Pancreas (tissue), 10 donors: Measurements from ENCODE around the gene HIVEP3. TPM values are rescaled to one million over a fixed set of nuclear protein-coding genes. Genes with fewer than 3 reads are reported as not detected.

ENCODE experiments used
- ATAC-seq, 4 donors: fragments of 200-7000 bp; cut with Tn5 transposase; one replicate each; pipeline versions ENCODE4 v1.8.0 to v1.9.1; 2020; ENCODE audit warnings: mild to moderate bottlenecking in 4 of 4, moderate library complexity in 4 of 4
- DNase-seq, 6 donors: peaks; one replicate each; pipeline ENCODE4 v3.0.0-alpha.2; 2020
- FAIRE-seq: peaks from 2 replicates; lab custom pipeline; 2012; peaks lifted over from hg19 to GRCh38; lab: Jason Lieb, UNC
- H3K27ac ChIP-seq, 4 donors: fragments of 200-600 bp; sonication (generic); 1 replicate in 3 of 4; 2 replicates in 1 of 4; pipeline versions ENCODE4 v1.5.0 to v1.8.0; 2020
- H3K27me3 ChIP-seq, 4 donors: fragments of 200-600 bp; one replicate each; pipeline ENCODE4 v1.8.0; 2021
- H3K36me3 ChIP-seq, 3 donors: fragments of 200-600 bp; sonication (generic) in 1 of 3; one replicate each; pipeline versions ENCODE4 v1.5.0 to v1.8.0; 2020 to 2021
- H3K4me1 ChIP-seq, 3 donors: fragments of 200-600 bp; one replicate each; pipeline ENCODE4 v1.8.0; 2021
- H3K4me3 ChIP-seq, 4 donors: fragments of 200-600 bp; sonication (generic) in 2 of 4; one replicate each; pipeline versions ENCODE4 v1.5.0 to v1.8.0; 2020 to 2021
- H3K9me3 ChIP-seq, 4 donors: fragments of 200-600 bp; one replicate each; pipeline ENCODE4 v1.8.0; 2021
- WGBS, 2 donors: extraction: QIAGEN DNeasy Blood & Tissue Kit; methylation state at CpG; one replicate each; pipeline ENCODE4 v1.1.7; 2013; 5-methylcytosine and 5-hydroxymethylcytosine counted together
- intact Hi-C, 3 donors: fragments of 100-400 bp; cut with DNase I; formaldehyde crosslinking; loops; one replicate each; pipeline versions ENCODE4 v1.11.1 to v1.14.2; 2022
- polyA plus RNA-seq, 2 donors: library from polyadenylated mRNA; stranded (reverse); fragments of 200-250 nt; gene quantifications; one replicate each; pipeline ENCODE4 v1.2.3, GENCODE V29; 2013
- total RNA-seq, 6 donors: library from RNA; stranded (reverse); fragmentation: NEBNext Ultra II Directional in 4 of 6; extraction: Animal tissue kit (Norgen Biotek cat#: 25700) in 4 of 6; gene quantifications; one replicate each; pipeline versions ENCODE4 v1.2.1 to v1.2.4, GENCODE V29; 2021 to 2023
- TF ChIP-seq, protein P1 (sequence below), 4 donors: fragments of 200-600 bp; sonication (generic) in 3 of 4; IDR thresholded peaks; one replicate each; pipeline versions ENCODE4 v1.5.0 to v1.8.0; 2021; ENCODE audit warnings: antibody characterized with exemption in 4 of 4
- donor health status: healthy with polysubstance abuse.
- donor health status: DM: no; HTN: no; CAD: no; lungs with moderate emphysema.
- donor health status: DM: no; HTN: no; CAD: no.
- donor health status: control.
- donor health status: control.
- donor health status: Bipolar disorder and iron deficiency.
- donor health status: DM: yes; HTN: yes; CAD: no.
- donor health status: DM: no; HTN: no; CAD: no.
- donor health status: DM: no; HTN: no; CAD: no.
- donor health status: DM: yes; HTN: yes; CAD: no.

The HIVEP3 gene
- total and polyA plus RNA-seq, 8 donors = 2.7 to 5.0 (median 3.1) TPM

DNA sequence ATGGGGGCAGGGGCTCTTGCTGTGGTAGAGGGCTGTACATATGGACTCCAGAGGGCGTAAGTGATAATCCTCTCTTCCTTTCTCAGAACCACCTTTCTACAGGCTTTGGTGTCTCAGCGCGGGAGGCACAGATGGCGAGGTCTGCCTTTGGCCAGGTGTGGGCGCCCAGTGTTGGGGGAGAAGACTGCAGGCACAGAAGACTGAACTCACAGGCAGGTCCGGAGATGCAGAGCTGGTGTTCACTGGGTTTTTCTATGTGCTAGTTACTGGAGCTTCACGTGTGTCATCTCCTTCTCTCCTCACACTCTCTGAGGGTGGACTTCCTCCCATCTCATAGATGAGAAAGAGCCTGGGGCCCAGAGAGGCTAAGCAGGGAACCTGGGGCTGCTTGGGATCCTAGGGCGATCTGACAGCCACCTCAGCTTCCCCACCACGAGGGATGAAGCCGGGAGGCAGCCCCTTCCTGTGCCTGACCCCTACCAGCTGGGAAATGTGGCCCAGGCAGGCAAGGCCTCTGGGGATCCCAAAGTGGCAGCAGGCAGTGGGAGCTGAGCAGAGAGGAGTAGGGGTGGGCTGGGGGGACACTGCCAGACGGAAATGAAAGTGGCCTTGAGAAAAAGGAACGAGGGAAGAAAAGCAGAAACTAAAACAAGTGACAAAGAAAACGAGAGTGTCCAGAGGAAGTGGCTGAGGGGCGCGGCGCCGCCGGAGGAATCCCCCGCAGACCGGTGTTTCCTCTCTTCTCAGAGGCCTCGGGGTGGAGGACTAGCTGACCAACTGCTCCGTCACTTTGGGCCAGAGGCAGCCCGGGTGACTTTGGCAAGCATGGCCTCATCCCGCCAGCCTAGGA, 191.6 kb downstream of the HIVEP3 start:
- Histone ChIP-seq H3K36me3 (no peaks in the 10 kb centered on the region), H3K9me3 (no peaks in the 10 kb centered on the region), H3K27ac (no peak overlapping the region), H3K4me1 (no peaks in the 10 kb centered on the region), H3K27me3 (no peaks in the 10 kb centered on the region), H3K4me3 (no peak overlapping the region)
- DNase-seq = peak in 2 of 6 donors; percentile 44 to 66
- WGBS, 2 donors = 80 to 83% methylated on average over 24 of the region's 24 CpGs
- ATAC-seq = peak in 3 of 4 donors; percentile 39 to 75 (median 68)
- FAIRE-seq = no peak
- TF ChIP-seq, protein P1, sequence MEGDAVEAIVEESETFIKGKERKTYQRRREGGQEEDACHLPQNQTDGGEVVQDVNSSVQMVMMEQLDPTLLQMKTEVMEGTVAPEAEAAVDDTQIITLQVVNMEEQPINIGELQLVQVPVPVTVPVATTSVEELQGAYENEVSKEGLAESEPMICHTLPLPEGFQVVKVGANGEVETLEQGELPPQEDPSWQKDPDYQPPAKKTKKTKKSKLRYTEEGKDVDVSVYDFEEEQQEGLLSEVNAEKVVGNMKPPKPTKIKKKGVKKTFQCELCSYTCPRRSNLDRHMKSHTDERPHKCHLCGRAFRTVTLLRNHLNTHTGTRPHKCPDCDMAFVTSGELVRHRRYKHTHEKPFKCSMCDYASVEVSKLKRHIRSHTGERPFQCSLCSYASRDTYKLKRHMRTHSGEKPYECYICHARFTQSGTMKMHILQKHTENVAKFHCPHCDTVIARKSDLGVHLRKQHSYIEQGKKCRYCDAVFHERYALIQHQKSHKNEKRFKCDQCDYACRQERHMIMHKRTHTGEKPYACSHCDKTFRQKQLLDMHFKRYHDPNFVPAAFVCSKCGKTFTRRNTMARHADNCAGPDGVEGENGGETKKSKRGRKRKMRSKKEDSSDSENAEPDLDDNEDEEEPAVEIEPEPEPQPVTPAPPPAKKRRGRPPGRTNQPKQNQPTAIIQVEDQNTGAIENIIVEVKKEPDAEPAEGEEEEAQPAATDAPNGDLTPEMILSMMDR (IDR thresholded peaks at IDR 0.05) = no peak
- intact Hi-C loops = no loop called here

DNA sequence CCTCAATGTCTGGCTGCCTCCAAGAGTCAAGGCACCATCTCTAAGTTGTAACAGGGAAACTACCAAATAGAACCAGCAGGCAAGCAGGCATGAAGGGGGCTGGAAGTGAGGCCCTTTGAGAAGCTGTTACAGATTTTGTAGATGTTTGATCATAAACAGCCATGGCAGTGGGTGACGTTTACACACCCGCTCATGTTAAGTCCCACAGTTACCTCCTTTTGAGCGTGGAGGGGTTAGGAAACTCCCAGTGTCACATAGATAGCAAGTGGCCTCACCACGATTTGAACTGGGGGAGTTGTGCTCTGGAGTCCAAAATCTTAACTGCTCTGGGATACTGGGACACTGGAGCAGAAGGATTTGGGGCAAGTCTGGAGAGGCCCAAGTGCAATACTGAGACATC, 192.4 kb downstream of the HIVEP3 start:
- H3K27me3 ChIP-seq = no peaks in the 10 kb centered on the region
- H3K4me1 ChIP-seq = no peaks in the 10 kb centered on the region
- no peak overlapping the region for H3K4me3 ChIP-seq
- H3K27ac ChIP-seq = no peak overlapping the region
- no peak for DNase-seq
- no peaks in the 10 kb centered on the region for H3K9me3 ChIP-seq
- TF ChIP-seq, protein P1 (IDR thresholded peaks at IDR 0.05) = no peak
- no peak for ATAC-seq
- 85% methylated on average over 4 of the region's 4 CpGs for WGBS, 2 donors
- no peaks in the 10 kb centered on the region for H3K36me3 ChIP-seq
- intact Hi-C loops = no loop called here
- FAIRE-seq = no peak

DNA sequence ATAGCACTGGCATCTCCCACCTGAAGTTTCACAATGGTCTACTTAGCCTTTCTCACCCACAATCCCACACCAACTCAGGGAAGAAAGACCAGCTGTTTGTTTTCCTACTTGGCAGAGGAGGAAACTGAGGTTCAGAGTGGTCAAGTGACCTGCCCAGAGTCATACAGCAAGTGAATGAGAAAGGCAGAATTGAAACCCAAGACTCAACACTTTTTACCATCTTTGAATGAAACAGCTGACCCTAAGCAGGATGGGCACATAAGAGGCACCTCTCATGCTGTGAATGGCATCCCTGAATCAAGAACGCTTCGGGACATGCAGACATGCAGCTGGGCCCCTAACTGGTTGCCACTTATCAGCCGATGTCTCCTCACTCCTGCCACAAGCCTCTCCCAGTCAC, 193.8 kb downstream of the HIVEP3 start:
- Histone ChIP-seq H3K4me3 (no peak overlapping the region), H3K27ac (no peak overlapping the region), H3K36me3 (no peaks in the 10 kb centered on the region), H3K4me1 (no peaks in the 10 kb centered on the region), H3K27me3 (no peaks in the 10 kb centered on the region), H3K9me3 (no peaks in the 10 kb centered on the region)
- DNase-seq = no peak
- intact Hi-C loops = no loop called here
- ATAC-seq = no peak
- 92% methylated on average over 3 of the region's 3 CpGs for WGBS, 2 donors
- TF ChIP-seq, protein P1 (IDR thresholded peaks at IDR 0.05) = no peak
- no peak for FAIRE-seq

DNA sequence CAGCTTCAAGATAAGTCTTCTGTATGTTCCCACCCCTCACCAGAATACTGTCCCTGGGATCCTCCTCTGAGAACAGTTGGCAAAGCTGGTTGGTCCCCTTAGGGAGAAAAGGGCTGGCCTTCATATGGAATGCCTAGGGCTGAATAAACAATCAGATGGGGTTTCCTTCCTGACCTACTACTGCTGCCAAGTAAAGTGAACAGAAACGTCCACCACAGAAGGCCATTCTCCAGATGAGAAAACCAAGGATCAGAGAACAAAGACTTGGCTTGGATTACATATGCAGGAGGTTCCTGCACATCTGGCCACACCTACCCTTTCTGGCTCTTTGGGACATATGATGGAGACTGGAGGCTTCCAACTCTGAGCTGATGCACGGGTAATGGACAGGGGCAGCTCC, 194.5 kb downstream of the HIVEP3 start:
- H3K9me3 ChIP-seq = no peaks in the 10 kb centered on the region
- TF ChIP-seq, protein P1 (IDR thresholded peaks at IDR 0.05) = no peak
- H3K4me3 ChIP-seq = no peak overlapping the region
- FAIRE-seq (no peak), DNase-seq (no peak), ATAC-seq (no peak)
- H3K27me3 ChIP-seq = no peaks in the 10 kb centered on the region
- intact Hi-C loops = no loop called here
- no peaks in the 10 kb centered on the region for H3K36me3 ChIP-seq
- H3K27ac ChIP-seq = no peak overlapping the region
- H3K4me1 ChIP-seq = no peaks in the 10 kb centered on the region
- WGBS, 2 donors = 48 to 51% methylated on average over 2 of the region's 2 CpGs

DNA sequence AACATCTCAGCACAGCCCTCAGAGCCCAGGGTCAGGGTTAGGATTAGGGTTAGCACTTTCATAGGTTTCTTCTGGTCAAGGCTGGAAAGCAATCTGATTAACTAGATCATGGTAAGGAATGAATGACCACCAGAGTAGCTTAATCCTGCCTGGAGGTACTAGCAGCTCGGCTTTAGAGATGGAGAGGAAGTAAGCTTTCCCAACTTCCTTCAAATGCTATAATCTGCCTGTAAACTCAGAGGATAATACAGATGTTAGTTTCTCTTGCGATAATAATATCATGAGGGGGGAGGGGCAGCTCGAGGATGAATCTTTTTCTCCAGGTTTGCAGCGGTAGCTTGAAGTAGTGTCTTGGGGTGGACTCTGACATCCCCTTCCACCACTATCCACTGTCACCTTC, 194.9 kb downstream of the HIVEP3 start:
- TF ChIP-seq, protein P1 (IDR thresholded peaks at IDR 0.05) = no peak
- Histone ChIP-seq H3K36me3 (no peaks in the 10 kb centered on the region), H3K9me3 (no peaks in the 10 kb centered on the region), H3K27me3 (no peaks in the 10 kb centered on the region), H3K4me3 (no peak overlapping the region), H3K27ac (no peak overlapping the region), H3K4me1 (no peaks in the 10 kb centered on the region)
- DNase-seq = no peak
- ATAC-seq = no peak
- intact Hi-C loops = no loop called here
- FAIRE-seq = no peak
- 66 to 74% methylated on average over 4 of the region's 4 CpGs for WGBS, 2 donors
